Left ventricle myocardium inferior (tissue), 1 donor: ENCODE results near the gene ZCCHC7. TPM values are rescaled to one million over a fixed set of nuclear protein-coding genes. Genes with fewer than 3 reads are reported as not detected.

Source experiments
- DNase-seq: peaks from one replicate; pipeline ENCODE4 v3.0.0-alpha.2; 2020
- H3K27ac ChIP-seq: fragments of 200-600 bp; replicated peaks from 2 replicates; pipeline ENCODE4 v1.8.0; 2021
- H3K27me3 ChIP-seq: fragments of 200-600 bp; 2 replicates; pipeline ENCODE4 v1.8.0; 2021; ENCODE audit warnings: low read depth
- H3K36me3 ChIP-seq: fragments of 200-600 bp; 2 replicates; pipeline ENCODE4 v1.8.0; 2021
- H3K4me1 ChIP-seq: fragments of 200-600 bp; 2 replicates; pipeline ENCODE4 v1.8.0; 2021
- H3K4me3 ChIP-seq: fragments of 200-600 bp; 2 replicates; pipeline ENCODE4 v1.8.0; 2021; ENCODE audit warnings: mild to moderate bottlenecking, moderate library complexity
- H3K9me3 ChIP-seq: fragments of 200-600 bp; replicated peaks from 2 replicates; pipeline ENCODE4 v1.8.0; 2021
- intact Hi-C: fragments of 100-400 bp; cut with micrococcal nuclease; formaldehyde crosslinking; loops from one replicate; pipeline ENCODE4 v1.11.0; 2022
- total RNA-seq: library from RNA; stranded (reverse); fragmentation: NEBNext Ultra II Directional; extraction: Animal tissue kit (Norgen Biotek cat#: 25700); gene quantifications from one replicate; pipeline ENCODE4 v1.2.1, GENCODE V29; 2021
- TF ChIP-seq, protein P1 (sequence below): fragments of 200-600 bp; IDR thresholded peaks from 2 replicates; pipeline ENCODE4 v1.8.0; 2021; ENCODE audit warnings: antibody characterized with exemption, mild to moderate bottlenecking, borderline replicate concordance
- donor health status: DM: no; HTN: yes; CAD: no; lungs with severe emphysema.

Gene ZCCHC7
- total RNA-seq, 1 donor from 2014 or later: 8.1 TPM

DNA sequence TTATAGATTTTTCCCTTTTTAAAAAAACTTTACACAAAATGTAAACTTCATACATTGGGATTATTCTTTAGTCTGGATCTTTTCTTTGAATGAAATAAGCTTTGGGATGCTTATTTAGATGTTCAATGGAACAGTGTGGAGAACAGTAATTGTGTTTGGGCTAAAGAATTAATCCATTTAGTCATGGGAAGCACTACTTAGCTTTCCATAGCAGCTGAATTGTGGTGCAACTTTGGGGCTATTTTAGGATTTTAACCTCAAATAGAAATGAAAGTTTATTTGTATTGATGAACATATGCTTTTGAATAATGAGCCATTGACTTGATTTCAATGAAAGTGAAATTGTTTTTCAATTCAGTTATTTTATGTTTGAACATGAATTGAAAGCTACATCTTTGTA is 72.4 kb downstream of the ZCCHC7 start:
- Histone ChIP-seq H3K4me1 (peaks cover 20% of the 10 kb centered on the region), H3K9me3 (no peaks in the 10 kb centered on the region), H3K36me3 (no peaks in the 10 kb centered on the region), H3K27ac (no peak overlapping the region), H3K27me3 (no peaks in the 10 kb centered on the region), H3K4me3 (no peak overlapping the region)
- TF ChIP-seq, protein P1, sequence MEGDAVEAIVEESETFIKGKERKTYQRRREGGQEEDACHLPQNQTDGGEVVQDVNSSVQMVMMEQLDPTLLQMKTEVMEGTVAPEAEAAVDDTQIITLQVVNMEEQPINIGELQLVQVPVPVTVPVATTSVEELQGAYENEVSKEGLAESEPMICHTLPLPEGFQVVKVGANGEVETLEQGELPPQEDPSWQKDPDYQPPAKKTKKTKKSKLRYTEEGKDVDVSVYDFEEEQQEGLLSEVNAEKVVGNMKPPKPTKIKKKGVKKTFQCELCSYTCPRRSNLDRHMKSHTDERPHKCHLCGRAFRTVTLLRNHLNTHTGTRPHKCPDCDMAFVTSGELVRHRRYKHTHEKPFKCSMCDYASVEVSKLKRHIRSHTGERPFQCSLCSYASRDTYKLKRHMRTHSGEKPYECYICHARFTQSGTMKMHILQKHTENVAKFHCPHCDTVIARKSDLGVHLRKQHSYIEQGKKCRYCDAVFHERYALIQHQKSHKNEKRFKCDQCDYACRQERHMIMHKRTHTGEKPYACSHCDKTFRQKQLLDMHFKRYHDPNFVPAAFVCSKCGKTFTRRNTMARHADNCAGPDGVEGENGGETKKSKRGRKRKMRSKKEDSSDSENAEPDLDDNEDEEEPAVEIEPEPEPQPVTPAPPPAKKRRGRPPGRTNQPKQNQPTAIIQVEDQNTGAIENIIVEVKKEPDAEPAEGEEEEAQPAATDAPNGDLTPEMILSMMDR: no peak
- intact Hi-C loops: no loop called here
- no peak for DNase-seq

DNA sequence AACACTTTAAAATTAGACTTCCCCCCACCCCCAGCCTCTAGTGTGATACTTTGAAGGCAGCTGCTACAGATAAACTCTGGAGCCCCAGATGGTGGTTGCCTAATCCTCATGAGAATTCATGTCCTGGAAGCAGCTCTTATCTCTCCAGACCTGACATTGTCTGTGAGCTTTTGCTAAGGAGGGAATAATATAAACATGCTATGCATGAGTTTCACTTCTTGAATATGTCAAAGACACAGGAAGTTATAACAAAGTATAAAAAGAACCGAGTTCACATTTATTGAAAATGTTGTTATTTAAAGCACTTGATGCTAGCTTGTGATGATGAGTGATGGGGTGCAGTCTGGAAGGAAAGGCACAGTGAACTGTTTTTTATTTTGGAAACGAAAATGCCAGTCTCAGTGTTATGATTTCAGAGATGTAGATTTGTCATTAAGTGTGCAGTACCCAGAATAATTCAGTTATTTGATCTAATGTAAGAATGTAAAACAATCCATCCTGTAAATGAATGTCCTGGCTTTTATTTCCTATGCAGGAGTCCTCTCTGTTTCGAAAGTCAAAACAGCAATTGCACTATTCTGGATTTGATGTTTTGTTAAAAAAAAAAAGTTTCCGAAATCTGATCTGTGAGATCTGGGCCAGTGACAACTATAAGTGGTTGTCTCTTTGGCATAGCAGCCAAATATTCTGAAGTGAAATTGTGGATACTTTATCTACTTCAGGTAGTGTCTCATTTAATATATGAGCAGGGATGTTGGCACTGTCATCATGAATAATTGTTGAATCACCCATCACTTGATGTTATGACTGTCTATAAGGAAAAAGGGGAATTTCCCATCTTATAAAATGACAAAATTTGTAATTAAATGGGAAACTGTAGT is 77.0 kb downstream of the ZCCHC7 start:
- DNase-seq: no peak

DNA sequence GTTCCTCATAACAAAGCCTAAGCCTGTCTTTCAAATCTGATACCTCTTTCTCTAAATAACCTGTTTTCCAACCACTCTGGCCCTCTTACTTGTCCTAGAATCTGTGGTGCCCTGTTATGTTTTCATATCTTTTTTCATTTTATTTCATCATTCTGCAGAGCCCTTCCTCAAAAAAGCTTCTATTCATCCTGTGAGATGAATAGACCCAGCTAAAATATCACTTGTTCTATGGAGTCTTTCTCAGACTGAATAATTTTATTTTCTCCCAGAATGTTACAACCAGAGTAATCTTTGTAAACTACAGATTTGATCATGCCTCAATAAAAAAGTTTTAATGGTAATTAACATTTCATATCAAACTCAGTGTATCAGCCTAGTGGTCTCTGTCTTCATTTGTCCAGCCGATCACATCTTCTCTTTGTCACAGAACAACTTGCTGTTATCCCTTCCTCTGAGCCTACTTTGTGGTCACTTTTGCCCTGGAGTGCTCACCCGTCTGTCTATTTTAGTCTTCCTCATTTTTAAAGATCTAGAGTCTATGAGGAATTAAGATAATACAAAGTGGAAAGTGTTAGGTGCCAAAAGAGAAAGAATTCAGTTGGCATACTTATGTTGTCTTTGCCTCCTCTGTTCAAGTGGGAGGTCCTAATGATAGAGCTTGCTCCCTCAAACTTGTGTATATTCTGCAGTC is 77.8 kb downstream of the ZCCHC7 start:
- Histone ChIP-seq H3K27ac (no peak overlapping the region), H3K9me3 (no peaks in the 10 kb centered on the region), H3K36me3 (no peaks in the 10 kb centered on the region), H3K4me3 (no peak overlapping the region), H3K4me1 (peaks cover 41% of the 10 kb centered on the region), H3K27me3 (no peaks in the 10 kb centered on the region)
- DNase-seq: no peak
- TF ChIP-seq, protein P1: no peak
- intact Hi-C loops: no loop called here

More for the DNA sequence above, 77.0 kb downstream of the ZCCHC7 start:
- no peak overlapping the region for H3K27ac ChIP-seq
- peaks cover 41% of the 10 kb centered on the region for H3K4me1 ChIP-seq
- no peaks in the 10 kb centered on the region for H3K9me3 ChIP-seq
- TF ChIP-seq, protein P1: no peak
- no peaks in the 10 kb centered on the region for H3K36me3 ChIP-seq
- intact Hi-C loops: no loop called here
- H3K4me3 ChIP-seq: no peak overlapping the region
- no peaks in the 10 kb centered on the region for H3K27me3 ChIP-seq

DNA sequence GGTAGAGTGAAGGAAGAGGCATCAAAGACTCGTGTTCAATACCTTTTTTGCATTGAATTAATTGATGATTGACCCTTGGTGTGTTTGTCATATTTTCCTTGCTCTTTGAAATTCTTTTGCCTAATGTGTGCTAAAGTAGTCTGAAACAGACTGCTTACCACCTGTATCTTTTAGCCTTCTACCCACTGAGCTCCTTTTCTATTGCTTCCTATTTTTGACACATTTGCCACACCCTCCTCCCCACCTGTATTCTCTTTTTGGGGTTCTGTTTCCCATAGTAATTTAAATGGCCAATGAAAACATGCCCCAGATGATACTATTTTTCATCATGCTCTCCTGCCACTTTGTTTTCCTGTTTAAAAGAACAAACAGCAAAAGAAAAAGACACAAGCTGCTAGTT is 78.5 kb downstream of the ZCCHC7 start:
- H3K27ac ChIP-seq: no peak overlapping the region
- no peak for DNase-seq
- peaks cover 6% of the 10 kb centered on the region for H3K36me3 ChIP-seq
- no peaks in the 10 kb centered on the region for H3K27me3 ChIP-seq
- intact Hi-C loops: no loop called here
- peaks cover 4% of the 10 kb centered on the region for H3K9me3 ChIP-seq
- peaks cover 41% of the 10 kb centered on the region for H3K4me1 ChIP-seq
- TF ChIP-seq, protein P1: no peak
- no peak overlapping the region for H3K4me3 ChIP-seq

DNA sequence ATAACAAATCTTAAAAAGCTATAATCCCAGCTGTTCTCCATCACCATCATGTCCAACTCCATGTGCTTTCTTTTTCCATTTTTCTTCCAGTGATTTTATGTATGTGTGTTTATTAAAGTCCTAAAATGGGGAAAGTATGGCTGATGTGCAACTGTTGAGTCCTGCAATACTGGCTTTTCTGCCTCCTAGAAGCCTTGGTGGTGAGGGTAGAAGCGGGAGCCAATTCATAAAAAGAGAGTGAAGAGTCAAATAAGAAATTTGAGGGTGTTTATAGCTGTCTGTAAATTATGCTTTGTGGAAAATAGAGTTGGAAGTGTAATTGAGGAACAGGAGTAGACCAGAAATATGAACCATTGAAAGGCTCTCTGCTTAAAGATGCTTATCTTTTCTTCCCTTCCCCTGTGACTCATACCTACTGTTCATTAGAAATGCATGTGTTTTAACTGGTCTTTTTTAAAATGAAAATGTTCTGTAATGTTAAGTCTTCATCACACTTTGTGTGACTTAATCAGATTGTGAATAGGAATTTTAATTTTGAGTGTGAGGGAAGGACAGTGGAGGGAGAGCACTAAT is 80.1 kb downstream of the ZCCHC7 start:
- TF ChIP-seq, protein P1: no peak
- Histone ChIP-seq H3K9me3 (peaks cover 10% of the 10 kb centered on the region), H3K27me3 (no peaks in the 10 kb centered on the region), H3K4me1 (peaks cover 41% of the 10 kb centered on the region), H3K4me3 (no peak overlapping the region), H3K36me3 (peaks cover 7% of the 10 kb centered on the region), H3K27ac (no peak overlapping the region)
- intact Hi-C loops: no loop called here
- DNase-seq: no peak
